Nephron progenitor cell (in vitro differentiated cells): ENCODE data around the gene HOXC11.

ENCODE experiments used
- DNase-seq: peaks from one replicate; pipeline ENCODE4 v3.0.0; 2021
- H3K27ac Mint-ChIP-seq: 2 replicates; pipeline ENCODE4 v1.8.0; 2021; ENCODE audit warnings: mild to moderate bottlenecking, moderate library complexity, mixed read lengths
- H3K27me3 Mint-ChIP-seq: 2 replicates; pipeline ENCODE4 v1.8.0; 2021; ENCODE audit warnings: mild to moderate bottlenecking, low read depth, mixed read lengths; ENCODE audit not compliant: poor library complexity
- H3K36me3 Mint-ChIP-seq: 2 replicates; pipeline ENCODE4 v1.8.0; 2021; ENCODE audit warnings: low read depth, mixed read lengths
- H3K4me1 Mint-ChIP-seq: 2 replicates; pipeline ENCODE4 v1.8.0; 2021; ENCODE audit warnings: mixed read lengths
- H3K4me3 Mint-ChIP-seq: 2 replicates; pipeline ENCODE4 v1.8.0; 2021; ENCODE audit warnings: mild to moderate bottlenecking, moderate library complexity, mixed read lengths
- H3K9me3 Mint-ChIP-seq: 2 replicates; pipeline ENCODE4 v1.8.0; 2021; ENCODE audit warnings: mild to moderate bottlenecking, moderate library complexity, mixed read lengths
- CTCF ChIP-seq: fragments of 200-600 bp; sonication (generic); IDR thresholded peaks from 2 replicates; pipeline ENCODE4 v1.5.0; 2021; ENCODE audit warnings: antibody characterized with exemption

The HOXC11 gene

DNA sequence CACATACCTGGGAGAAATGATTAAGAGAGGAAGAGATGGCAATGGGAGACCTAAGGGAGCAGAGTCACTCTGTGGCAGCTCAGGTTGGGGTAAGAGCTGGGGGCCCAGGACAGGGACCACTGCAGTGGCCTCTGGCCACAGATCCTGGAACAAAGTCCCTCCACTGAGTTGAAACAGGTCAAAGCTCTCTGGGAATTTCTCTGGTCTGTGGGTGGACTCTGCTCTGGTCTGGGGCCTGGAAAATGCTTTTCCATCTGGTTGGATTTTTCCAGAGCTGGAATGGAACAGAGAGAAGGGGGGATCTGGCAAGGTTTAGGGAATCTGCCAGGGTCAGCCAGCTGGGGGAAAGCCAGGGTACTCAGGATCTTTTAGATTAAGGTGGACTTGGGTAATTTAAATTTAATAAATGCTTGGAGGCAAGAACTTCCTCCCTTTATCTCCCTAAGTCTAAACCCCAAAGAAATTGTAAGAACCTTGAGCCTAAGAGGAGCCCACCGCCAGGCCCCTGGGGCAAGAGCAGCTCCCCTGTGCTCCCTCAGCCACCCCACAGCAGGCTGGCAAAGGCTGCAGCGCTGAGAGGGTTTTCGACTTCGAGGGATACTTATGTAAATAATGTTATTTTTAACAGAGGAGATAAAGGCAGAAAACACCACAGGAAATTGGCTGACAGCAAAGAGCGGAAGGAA is 15.8 kb downstream of the HOXC11 start:
- H3K36me3 Mint-ChIP-seq = peaks cover 71% of the 10 kb centered on the region
- H3K27ac Mint-ChIP-seq = peak overlapping the region; percentile 97
- TF ChIP-seq CTCF = no peak
- peaks cover 73% of the 10 kb centered on the region for H3K4me1 Mint-ChIP-seq
- H3K27me3 Mint-ChIP-seq = peaks cover 31% of the 10 kb centered on the region
- H3K4me3 Mint-ChIP-seq = peak overlapping the region; percentile 98
- no peak for DNase-seq
- no peaks in the 10 kb centered on the region for H3K9me3 Mint-ChIP-seq

DNA sequence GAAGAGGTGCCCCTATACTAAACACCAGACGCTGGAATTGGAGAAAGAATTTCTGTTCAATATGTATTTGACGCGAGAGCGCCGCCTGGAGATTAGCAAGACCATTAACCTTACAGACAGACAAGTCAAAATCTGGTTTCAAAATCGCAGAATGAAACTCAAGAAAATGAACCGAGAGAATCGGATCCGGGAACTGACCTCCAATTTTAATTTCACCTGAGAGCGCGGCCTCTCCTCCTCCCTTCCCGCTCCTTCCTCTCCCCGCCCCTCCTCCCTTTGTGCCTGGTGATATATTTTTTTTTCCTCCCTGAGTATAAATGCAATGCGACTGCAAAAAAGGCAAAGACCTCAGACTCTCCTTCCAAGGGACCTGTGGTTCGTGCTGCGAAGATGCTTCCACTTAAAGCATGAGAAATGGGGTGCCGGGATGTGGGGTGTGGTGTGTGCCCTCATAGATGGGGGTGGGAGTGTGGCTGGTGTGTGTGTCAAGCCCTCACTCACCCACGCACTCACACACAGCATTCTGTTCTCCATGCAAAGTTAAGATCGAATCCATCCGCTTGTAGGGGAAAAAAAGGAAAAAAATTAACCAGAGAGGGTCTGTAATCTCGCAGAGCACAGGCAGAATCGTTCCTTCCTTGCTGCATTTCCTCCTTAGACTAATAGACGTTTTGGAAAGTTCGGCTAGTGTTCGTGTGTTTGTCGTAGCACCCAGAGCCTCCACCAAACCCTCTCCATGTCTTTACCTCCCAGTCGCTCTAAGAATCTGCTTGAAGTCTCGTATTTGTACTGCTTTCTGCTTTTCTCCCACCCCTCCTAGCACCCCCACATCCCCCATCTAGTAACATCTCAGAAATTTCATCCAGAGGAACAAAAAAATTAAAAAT is 16.5 kb downstream of the HOXC11 start:
- no peak for DNase-seq
- Mint-ChIP-seq H3K4me3 (peak overlapping the region; percentile 98), H3K27ac (peak overlapping the region; percentile 97), H3K4me1 (peaks cover 69% of the 10 kb centered on the region), H3K9me3 (no peaks in the 10 kb centered on the region), H3K36me3 (peaks cover 78% of the 10 kb centered on the region), H3K27me3 (peaks cover 32% of the 10 kb centered on the region)
- peak; percentile 27 for TF ChIP-seq CTCF

DNA sequence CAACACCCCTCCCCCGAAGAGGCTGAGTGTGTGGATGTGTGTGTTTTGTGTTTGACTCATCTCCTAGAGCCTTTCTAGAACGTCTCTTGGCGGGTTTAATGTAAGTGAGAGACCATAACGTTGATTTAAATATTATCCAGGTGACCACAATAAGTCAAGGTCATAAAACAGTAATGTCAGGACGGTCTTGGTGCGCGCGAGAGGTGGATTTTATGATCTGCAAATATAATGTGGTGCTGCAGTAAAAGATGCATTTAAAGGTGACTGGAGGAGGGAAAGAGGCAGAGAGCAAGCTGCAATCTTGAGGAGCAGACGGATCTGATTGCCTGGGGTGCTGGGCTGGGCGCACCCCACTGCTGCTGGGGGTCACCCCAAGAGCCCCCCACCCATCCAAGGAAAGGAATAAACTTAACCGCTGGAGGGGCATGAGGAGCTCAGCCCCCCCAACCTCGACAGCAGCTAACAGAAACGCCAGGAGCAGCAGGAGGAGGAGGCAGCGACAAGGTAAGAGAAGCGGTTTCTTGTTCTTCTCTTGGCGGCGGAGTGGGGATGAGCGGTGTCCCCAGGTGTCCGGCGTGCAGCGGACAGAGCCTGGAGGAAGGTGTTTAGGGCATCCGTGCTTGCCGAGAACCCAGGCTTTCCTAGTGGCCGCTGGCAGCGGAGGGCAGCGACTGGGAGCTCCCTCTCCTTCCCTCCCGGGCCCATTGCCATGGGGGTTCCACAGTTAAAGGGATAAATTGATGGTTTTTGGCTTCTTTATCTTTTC is 17.6 kb downstream of the HOXC11 start:
- peaks cover 31% of the 10 kb centered on the region for H3K27me3 Mint-ChIP-seq
- peaks cover 86% of the 10 kb centered on the region for H3K36me3 Mint-ChIP-seq
- H3K4me3 Mint-ChIP-seq = peak overlapping the region; percentile 98
- H3K9me3 Mint-ChIP-seq = no peaks in the 10 kb centered on the region
- peak overlapping the region; percentile 97 for H3K27ac Mint-ChIP-seq
- TF ChIP-seq CTCF = no peak
- no peak for DNase-seq
- peaks cover 69% of the 10 kb centered on the region for H3K4me1 Mint-ChIP-seq

DNA sequence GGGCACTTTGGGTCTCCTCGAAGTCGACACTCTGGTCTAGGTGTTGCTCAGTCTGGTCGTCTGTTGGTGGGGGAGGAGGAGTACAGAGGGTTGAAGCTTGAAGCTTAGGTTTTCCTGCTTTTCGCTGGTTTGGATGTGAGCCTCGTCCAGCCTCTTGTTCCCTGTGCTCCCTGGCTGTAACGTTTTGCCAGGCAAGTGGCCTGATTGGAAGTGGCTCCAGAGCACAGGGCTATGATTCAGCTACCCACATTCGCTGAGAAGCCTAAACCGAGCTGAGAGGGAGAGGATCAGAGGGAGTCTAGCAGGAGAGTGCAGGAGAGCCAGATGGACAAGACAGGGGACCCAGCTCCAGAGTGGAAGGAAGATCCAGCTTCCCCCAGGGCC is 18.1 kb downstream of the HOXC11 start:
- Mint-ChIP-seq H3K9me3 (no peaks in the 10 kb centered on the region), H3K4me1 (peaks cover 69% of the 10 kb centered on the region), H3K4me3 (peak overlapping the region; percentile 98), H3K36me3 (peaks cover 87% of the 10 kb centered on the region), H3K27ac (peak overlapping the region; percentile 97), H3K27me3 (peaks cover 29% of the 10 kb centered on the region)
- DNase-seq = no peak
- TF ChIP-seq CTCF = no peak

- peaks cover 18% of the 10 kb centered on the region for H3K27me3 Mint-ChIP-seq
- TF ChIP-seq CTCF = no peak
- no peak for DNase-seq
- peak overlapping the region; percentile 99 for H3K27ac Mint-ChIP-seq
- peak overlapping the region; percentile 98 for H3K4me3 Mint-ChIP-seq
- peaks cover 79% of the 10 kb centered on the region for H3K36me3 Mint-ChIP-seq
- H3K4me1 Mint-ChIP-seq = peaks cover 57% of the 10 kb centered on the region
- H3K9me3 Mint-ChIP-seq = no peaks in the 10 kb centered on the region
These were observed 19.5 kb downstream of the HOXC11 start for GRCh38 chr12:53992377-53992889.
